NB4 (cell line): ENCODE measurements around the gene FBXO48.

Experiments used
- DNase-seq: peaks from one replicate; pipeline ENCODE4 v3.0.0; 2010; ENCODE audit warnings: low read depth
- H3K4me3 ChIP-seq: one replicate; pipeline ENCODE4 v1.5.1; 2011; ENCODE audit warnings: mild to moderate bottlenecking, low read depth, low read length, moderate library complexity
- MYC ChIP-seq: IDR thresholded peaks from 2 replicates; pipeline ENCODE4 v1.6.1; 2011; ENCODE audit warnings: low read depth, low read length
- POLR2A ChIP-seq: IDR thresholded peaks from 2 replicates; pipeline ENCODE4 v1.6.1; 2011; ENCODE audit warnings: mild to moderate bottlenecking; ENCODE audit not compliant: insufficient read length; ENCODE audit errors: extremely low read depth
- TF ChIP-seq, protein P1 (sequence below): IDR thresholded peaks from one replicate; pipeline ENCODE4 v1.5.1; 2012; ENCODE audit warnings: low read depth, low read length
- TF ChIP-seq, protein P2 (sequence below): IDR thresholded peaks from 2 replicates; pipeline ENCODE4 v1.6.1; 2011; ENCODE audit warnings: low read depth, low read length

Gene FBXO48

DNA sequence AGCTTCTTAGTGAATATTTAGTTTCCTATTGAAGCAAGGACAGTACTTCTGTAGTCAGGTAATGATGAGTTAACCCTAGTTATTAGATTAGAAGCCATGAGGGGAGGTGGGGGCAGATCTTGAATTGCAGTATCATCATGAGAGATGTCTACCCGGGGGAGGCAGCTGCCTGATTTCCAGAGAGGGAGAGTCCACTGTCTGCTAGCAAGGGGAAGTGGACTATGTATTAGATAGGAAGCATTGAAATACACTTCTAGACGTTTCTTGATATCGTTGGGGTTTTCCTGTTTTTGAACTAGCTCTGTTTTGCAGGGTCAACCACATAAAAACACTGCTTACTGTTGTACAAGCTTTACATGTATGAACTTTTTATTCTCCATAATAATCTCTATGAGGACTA, 39.1 kb upstream of the FBXO48 start:
- TF ChIP-seq, protein P1, sequence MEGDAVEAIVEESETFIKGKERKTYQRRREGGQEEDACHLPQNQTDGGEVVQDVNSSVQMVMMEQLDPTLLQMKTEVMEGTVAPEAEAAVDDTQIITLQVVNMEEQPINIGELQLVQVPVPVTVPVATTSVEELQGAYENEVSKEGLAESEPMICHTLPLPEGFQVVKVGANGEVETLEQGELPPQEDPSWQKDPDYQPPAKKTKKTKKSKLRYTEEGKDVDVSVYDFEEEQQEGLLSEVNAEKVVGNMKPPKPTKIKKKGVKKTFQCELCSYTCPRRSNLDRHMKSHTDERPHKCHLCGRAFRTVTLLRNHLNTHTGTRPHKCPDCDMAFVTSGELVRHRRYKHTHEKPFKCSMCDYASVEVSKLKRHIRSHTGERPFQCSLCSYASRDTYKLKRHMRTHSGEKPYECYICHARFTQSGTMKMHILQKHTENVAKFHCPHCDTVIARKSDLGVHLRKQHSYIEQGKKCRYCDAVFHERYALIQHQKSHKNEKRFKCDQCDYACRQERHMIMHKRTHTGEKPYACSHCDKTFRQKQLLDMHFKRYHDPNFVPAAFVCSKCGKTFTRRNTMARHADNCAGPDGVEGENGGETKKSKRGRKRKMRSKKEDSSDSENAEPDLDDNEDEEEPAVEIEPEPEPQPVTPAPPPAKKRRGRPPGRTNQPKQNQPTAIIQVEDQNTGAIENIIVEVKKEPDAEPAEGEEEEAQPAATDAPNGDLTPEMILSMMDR = no peak
- TF ChIP-seq POLR2A = no peak
- TF ChIP-seq, protein P2, sequence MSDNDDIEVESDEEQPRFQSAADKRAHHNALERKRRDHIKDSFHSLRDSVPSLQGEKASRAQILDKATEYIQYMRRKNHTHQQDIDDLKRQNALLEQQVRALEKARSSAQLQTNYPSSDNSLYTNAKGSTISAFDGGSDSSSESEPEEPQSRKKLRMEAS = no peak
- TF ChIP-seq MYC = no peak
- DNase-seq = peak; percentile 16
- H3K4me3 ChIP-seq = no peak overlapping the region

DNA sequence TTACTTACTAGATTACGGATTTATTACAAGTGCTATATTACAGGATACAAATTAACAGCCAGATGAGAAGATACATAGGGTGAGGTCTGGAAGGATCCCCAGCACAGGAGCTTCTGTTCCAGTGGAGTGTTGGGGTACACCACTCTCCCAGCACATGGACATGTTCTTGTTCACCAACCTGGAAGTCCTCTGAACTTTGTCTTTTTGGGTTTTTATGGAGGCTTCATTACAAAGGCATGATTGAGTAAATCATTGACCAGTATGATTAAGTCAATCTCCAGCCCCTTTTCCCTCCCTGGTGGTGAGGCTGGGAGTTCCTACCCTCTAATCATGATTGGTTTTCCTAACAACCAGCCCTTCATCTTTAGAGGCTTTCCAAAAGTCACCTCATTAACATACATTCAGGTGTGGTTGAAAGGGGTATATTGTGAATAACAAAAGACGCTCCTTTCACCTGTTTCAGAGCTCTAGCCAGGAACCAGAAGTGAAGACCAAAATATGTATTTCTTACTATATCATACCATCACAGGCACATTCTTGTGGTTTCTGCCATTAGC, 38.6 kb upstream of the FBXO48 start:
- no peak for DNase-seq
- no peak overlapping the region for H3K4me3 ChIP-seq
- TF ChIP-seq MYC (no peak), POLR2A (no peak)
- TF ChIP-seq, protein P1 = no peak
- TF ChIP-seq, protein P2 = no peak

DNA sequence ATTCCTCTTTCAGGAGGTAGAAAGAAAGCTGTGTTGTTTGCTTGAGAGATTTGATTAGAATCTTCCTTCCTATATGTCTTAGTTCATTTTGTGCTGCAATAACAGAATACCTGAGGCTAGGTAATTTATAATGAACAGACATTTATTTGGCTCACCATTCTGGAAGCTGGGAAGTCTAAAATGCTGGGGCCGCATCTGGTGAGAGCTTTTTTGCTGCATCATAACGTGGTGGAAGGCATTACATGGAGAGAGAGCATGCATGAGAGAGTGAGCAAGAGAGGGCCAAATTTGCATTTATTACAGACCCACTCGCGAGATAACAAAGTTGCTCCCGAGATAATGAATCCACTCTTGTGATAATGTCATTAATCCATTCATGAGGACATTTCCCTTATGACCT, 34.7 kb upstream of the FBXO48 start:
- H3K4me3 ChIP-seq = no peak overlapping the region
- no peak for DNase-seq
- TF ChIP-seq, protein P1 = no peak
- TF ChIP-seq POLR2A = no peak
- TF ChIP-seq, protein P2 = no peak
- TF ChIP-seq MYC = no peak

DNA sequence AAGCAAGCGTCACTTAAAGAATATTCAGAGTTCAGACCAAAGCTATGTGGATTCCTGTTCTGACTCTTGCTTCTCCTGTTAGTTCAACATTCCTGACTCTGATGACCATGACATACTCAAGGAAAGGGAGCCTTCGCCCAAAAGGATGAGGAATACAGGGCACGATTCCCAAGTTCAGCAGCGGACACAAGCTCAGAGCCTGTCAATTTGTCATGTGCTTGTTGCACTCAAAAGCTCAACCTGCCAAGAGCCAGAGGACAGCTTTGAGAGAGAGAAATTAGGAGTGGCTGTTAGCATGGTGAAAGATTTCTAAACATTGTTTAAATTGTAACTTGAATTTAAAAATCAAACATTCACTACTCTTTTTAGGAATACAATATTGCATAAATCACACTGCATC, 33.6 kb upstream of the FBXO48 start:
- TF ChIP-seq MYC (no peak), POLR2A (no peak)
- TF ChIP-seq, protein P1 = no peak
- TF ChIP-seq, protein P2 = no peak
- DNase-seq = no peak
- no peak overlapping the region for H3K4me3 ChIP-seq

- no peak for DNase-seq
- TF ChIP-seq POLR2A = no peak
- TF ChIP-seq MYC = no peak
- TF ChIP-seq, protein P1 = no peak
- TF ChIP-seq, protein P2 = no peak
- no peak overlapping the region for H3K4me3 ChIP-seq
Observed at GRCh38 chr2:68499133-68499532, 32.0 kb upstream of the FBXO48 start.

DNA sequence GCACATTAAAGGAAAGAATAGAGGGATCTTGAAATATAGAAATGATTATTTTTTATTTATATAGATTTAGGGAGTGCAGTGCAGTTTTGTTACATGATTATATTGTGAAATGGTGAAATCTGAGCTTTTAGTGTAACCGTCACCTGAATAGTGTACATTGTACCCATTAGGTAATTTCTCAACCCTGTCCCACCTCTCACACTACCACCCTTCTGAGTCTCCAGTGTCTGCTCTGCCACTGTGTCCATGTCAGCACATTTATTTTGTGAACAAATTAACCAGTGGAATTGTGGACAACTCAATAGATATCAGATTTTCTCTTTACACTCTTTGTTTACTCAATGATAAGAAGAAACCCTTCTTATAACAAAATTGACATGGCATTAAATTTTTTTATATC, 24.5 kb upstream of the FBXO48 start:
- DNase-seq = no peak
- no peak for TF ChIP-seq MYC
- TF ChIP-seq POLR2A = no peak
- TF ChIP-seq, protein P2 = no peak
- no peak overlapping the region for H3K4me3 ChIP-seq
